ENCODE results near the gene KIF6.

DNA sequence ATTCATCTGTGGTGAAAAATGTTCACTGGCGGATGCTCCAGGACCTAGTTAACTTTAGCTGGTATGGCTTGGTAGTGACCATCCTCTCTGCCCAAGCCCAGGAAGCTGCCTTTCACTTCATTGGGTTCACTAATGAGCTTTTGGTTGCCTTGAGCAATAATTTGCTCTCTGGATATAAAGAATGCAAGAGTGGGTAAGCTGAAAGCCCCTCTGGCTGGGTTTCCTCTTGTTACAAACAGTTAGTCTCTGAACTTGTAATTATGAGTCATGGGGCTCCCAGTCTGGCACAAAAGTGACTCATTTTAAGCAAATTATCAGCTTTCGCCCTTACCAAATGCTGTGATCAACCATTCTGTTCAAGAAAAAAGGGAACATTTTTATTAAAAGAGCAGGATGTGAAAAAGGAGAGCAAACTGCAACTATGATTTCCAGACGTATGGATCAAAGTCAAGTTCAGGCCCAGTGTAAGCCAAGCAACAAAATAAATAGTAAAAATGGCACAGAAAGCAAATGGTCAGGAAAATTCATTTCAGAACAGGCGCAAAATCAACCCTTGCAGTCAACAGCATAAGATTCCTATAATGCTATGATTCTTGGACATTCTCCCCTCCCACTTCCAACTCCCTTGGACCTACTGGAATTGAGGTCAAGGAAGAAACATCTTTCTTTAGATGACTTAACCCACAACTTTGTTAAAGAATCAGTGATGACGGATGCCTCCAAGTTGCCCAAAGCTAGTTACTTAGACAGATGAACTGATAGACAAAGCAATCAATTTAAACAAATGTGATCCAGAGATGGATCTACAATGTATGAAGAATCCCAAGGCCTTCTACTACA, 272.7 kb downstream of the KIF6 start:
- TF ChIP-seq POLR2A (IDR thresholded peaks at IDR 0.05; ENCODE audit: borderline replicate concordance, extremely low read depth, insufficient read depth, insufficient read length) (no peak), EZH2phosphoT487 (IDR thresholded peaks at IDR 0.05; ENCODE audit: borderline replicate concordance) (no peak), EGR1 (IDR thresholded peaks at IDR 0.05; ENCODE audit: low read depth) (no peak), RAD21 (IDR thresholded peaks at IDR 0.05; ENCODE audit: low read depth) (no peak), ELF1 (IDR thresholded peaks at IDR 0.05; ENCODE audit: borderline replicate concordance, low read depth) (no peak), ZNF274 (IDR thresholded peaks at IDR 0.05; ENCODE audit: low read depth, low read length) (no peak), EZH2 (IDR thresholded peaks at IDR 0.05) (no peak)
- TF ChIP-seq, protein P1, sequence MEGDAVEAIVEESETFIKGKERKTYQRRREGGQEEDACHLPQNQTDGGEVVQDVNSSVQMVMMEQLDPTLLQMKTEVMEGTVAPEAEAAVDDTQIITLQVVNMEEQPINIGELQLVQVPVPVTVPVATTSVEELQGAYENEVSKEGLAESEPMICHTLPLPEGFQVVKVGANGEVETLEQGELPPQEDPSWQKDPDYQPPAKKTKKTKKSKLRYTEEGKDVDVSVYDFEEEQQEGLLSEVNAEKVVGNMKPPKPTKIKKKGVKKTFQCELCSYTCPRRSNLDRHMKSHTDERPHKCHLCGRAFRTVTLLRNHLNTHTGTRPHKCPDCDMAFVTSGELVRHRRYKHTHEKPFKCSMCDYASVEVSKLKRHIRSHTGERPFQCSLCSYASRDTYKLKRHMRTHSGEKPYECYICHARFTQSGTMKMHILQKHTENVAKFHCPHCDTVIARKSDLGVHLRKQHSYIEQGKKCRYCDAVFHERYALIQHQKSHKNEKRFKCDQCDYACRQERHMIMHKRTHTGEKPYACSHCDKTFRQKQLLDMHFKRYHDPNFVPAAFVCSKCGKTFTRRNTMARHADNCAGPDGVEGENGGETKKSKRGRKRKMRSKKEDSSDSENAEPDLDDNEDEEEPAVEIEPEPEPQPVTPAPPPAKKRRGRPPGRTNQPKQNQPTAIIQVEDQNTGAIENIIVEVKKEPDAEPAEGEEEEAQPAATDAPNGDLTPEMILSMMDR (IDR thresholded peaks at IDR 0.05 in 2 of 3, conservative IDR thresholded peaks at IDR 0.05 in 1 of 3; ENCODE audit: borderline replicate concordance in 1 of 3, insufficient read depth in 1 of 3, low read depth in 2 of 3, low read length in 2 of 3): no peak
